ENCODE results near the gene ACCS. TPM values are rescaled to one million over a fixed set of nuclear protein-coding genes. Genes with fewer than 3 reads are reported as not detected.
A peak's percentile ranks its signal among the peaks of the same experiment; 100 is the strongest.

The ACCS gene
- total RNA-seq, 1 experiment from 2014 or later, result 7.5 TPM

DNA sequence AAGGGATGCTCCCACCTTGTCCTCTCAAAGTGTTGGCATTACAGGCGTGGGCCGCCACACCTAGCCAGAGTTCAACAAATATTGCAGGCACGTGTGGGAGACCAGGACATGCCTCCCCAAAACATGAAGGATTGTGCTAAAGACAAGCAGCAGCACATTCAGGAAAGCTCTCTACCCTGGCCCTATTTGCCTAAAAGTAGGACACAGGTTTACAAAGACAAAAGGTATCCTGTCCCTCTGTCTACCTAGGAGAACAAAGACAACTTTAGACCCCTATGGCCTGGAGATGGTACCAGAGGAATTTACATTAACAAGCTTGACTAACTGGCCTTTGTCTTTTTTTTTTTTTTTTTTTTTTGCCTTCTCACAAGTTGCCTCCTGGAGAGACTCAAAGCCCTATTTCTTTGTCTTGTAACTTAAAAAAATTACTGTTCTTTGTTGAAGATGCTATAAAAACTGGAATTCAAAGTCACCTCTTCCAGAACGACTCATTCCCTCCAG, 859 bp upstream of the ACCS start:
- peak overlapping the region; percentile 57 for H3K4me2 ChIP-seq (ENCODE audit: insufficient read depth, insufficient read length, low read length)
- H3K9me3 ChIP-seq (ENCODE audit: control insufficient read depth, low read depth, low read length), result no peaks in the 10 kb centered on the region
- no peak overlapping the region for H4K5ac ChIP-seq (ENCODE audit: insufficient read length, low read depth, low read length)
- no peaks in the 10 kb centered on the region for H3K4me1 ChIP-seq (ENCODE audit: insufficient read depth, low read length)
- H2BK120ac ChIP-seq (ENCODE audit: low read depth, low read length, poor library complexity, severe bottlenecking), result no peak overlapping the region
- no peak for DNase-seq
- H3K79me1 ChIP-seq (ENCODE audit: insufficient read depth, low read depth, low read length, poor library complexity, severe bottlenecking), result no peaks in the 10 kb centered on the region
- H3K14ac ChIP-seq (ENCODE audit: insufficient read depth, low read length), result no peak overlapping the region
- H2BK5ac ChIP-seq (ENCODE audit: insufficient read length, low read length), result no peak overlapping the region
- peak overlapping the region; percentile 29 for H3K18ac ChIP-seq (ENCODE audit: insufficient read length, low read depth, low read length)
- WGBS (ENCODE audit: extremely low coverage, insufficient read length, low lambda C conversion rate), result no CpG with 5 or more reads among the region's 4 CpGs
- peaks cover 0 to 5% (median 0%) of the 10 kb centered on the region in 3 experiments; a peak in 4 of 7 replicates for H3K36me3 Mint-ChIP-seq (ENCODE audit: insufficient read depth in 1 of 3, low read depth in 3 of 3)
- H4K20me1 ChIP-seq (ENCODE audit: control insufficient read depth, insufficient read depth, insufficient read length), result no peaks in the 10 kb centered on the region
- H2BK15ac ChIP-seq (ENCODE audit: low read depth, low read length), result no peak overlapping the region
- H3K4me1 Mint-ChIP-seq, result peaks cover 31 to 36% of the 10 kb centered on the region in 2 experiments
- H3K79me2 ChIP-seq (ENCODE audit: insufficient read depth, low read length), result no peaks in the 10 kb centered on the region
- H3T11ph ChIP-seq (ENCODE audit: low read length), result no peak overlapping the region
- H3K27ac ChIP-seq (ENCODE audit: insufficient read length, low read depth, low read length), result peak overlapping the region; percentile 65
- H3K56ac ChIP-seq (ENCODE audit: insufficient read length, low read depth, low read length), result no peak overlapping the region
- H3K9me3 Mint-ChIP-seq, result peaks cover 0 to 2% of the 10 kb centered on the region in 2 experiments; a peak in 3 of 5 replicates
- no peak overlapping the region for H3K4ac ChIP-seq (ENCODE audit: low read depth, low read length)
- peaks cover 17% of the 10 kb centered on the region for H3K27me3 Mint-ChIP-seq (ENCODE audit: low read depth)
- no peak overlapping the region for H2BK20ac ChIP-seq (ENCODE audit: low read depth, low read length, poor library complexity, severe bottlenecking)
- no peak overlapping the region for H4K91ac ChIP-seq (ENCODE audit: insufficient read length, low read depth, low read length)
- no peak overlapping the region for H4K8ac ChIP-seq (replicated peaks; ENCODE audit: insufficient read length, low read depth, low read length)
- H2AFZ ChIP-seq (ENCODE audit: low read length), result no peak overlapping the region
- TF ChIP-seq, protein P1, sequence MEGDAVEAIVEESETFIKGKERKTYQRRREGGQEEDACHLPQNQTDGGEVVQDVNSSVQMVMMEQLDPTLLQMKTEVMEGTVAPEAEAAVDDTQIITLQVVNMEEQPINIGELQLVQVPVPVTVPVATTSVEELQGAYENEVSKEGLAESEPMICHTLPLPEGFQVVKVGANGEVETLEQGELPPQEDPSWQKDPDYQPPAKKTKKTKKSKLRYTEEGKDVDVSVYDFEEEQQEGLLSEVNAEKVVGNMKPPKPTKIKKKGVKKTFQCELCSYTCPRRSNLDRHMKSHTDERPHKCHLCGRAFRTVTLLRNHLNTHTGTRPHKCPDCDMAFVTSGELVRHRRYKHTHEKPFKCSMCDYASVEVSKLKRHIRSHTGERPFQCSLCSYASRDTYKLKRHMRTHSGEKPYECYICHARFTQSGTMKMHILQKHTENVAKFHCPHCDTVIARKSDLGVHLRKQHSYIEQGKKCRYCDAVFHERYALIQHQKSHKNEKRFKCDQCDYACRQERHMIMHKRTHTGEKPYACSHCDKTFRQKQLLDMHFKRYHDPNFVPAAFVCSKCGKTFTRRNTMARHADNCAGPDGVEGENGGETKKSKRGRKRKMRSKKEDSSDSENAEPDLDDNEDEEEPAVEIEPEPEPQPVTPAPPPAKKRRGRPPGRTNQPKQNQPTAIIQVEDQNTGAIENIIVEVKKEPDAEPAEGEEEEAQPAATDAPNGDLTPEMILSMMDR (conservative IDR thresholded peaks at IDR 0.05), result no peak
- H3K23me2 ChIP-seq (ENCODE audit: insufficient read length, low read depth, low read length, poor library complexity, severe bottlenecking), result peaks cover 13% of the 10 kb centered on the region
- H2AK5ac ChIP-seq (ENCODE audit: insufficient read length, low read length), result no peak overlapping the region
- H3K23ac ChIP-seq (ENCODE audit: insufficient read length, low read depth, low read length), result no peak overlapping the region
- H3K27ac Mint-ChIP-seq, result peak overlapping the region; percentile 81 to 97 (median 91)
- H3K27me3 ChIP-seq (ENCODE audit: insufficient read depth, low read length), result no peaks in the 10 kb centered on the region
- peak overlapping the region; percentile 41 for H2BK12ac ChIP-seq (ENCODE audit: insufficient read length, low read depth, low read length)
- H3K9ac ChIP-seq (ENCODE audit: extremely low read depth, insufficient read length, low read length), result no peak overlapping the region
- H3K4me3 Mint-ChIP-seq, result peak overlapping the region; percentile 77 to 79

Data from H9 (cell line).